HG03039 (cell line): ENCODE measurements around the gene RABEP1.

ENCODE experiments used
- ATAC-seq: cut with Tn5 transposase; IDR thresholded peaks from one replicate; pipeline ENCODE4 v1.9.1; 2021; ENCODE audit warnings: mild to moderate bottlenecking, moderate library complexity; ENCODE audit not compliant: unreplicated experiment

The RABEP1 gene

GRCh38 chr17:5269241-5269960 lies 12.7 kb upstream of the RABEP1 start:
- ATAC-seq: no peak

- no peak for ATAC-seq
Measured at GRCh38 chr17:5272322-5272721, 9.8 kb upstream of the RABEP1 start.

GRCh38 chr17:5282642-5283217 lies 646 bp downstream of the RABEP1 start:
- no peak for ATAC-seq

GRCh38 chr17:5283571-5284315 lies 1.7 kb downstream of the RABEP1 start:
- no peak for ATAC-seq

GRCh38 chr17:5284681-5285080 lies 2.6 kb downstream of the RABEP1 start:
- no peak for ATAC-seq

GRCh38 chr17:5286846-5287245 lies 4.8 kb downstream of the RABEP1 start:
- ATAC-seq: no peak

GRCh38 chr17:5291683-5292350 lies 9.7 kb downstream of the RABEP1 start:
- no peak for ATAC-seq

- ATAC-seq: no peak
Measured at GRCh38 chr17:5297245-5297644, 15.2 kb downstream of the RABEP1 start.

- no peak for ATAC-seq
Measured at GRCh38 chr17:5299383-5299782, 17.3 kb downstream of the RABEP1 start.

GRCh38 chr17:5304636-5305035 lies 22.6 kb downstream of the RABEP1 start:
- no peak for ATAC-seq

- ATAC-seq: no peak
Measured at GRCh38 chr17:5309851-5310250, 27.8 kb downstream of the RABEP1 start.

- no peak for ATAC-seq
Measured at GRCh38 chr17:5325851-5326250, 43.8 kb downstream of the RABEP1 start.

GRCh38 chr17:5329784-5330557 lies 47.9 kb downstream of the RABEP1 start:
- no peak for ATAC-seq

- ATAC-seq: no peak
Measured at GRCh38 chr17:5330981-5331380, 48.9 kb downstream of the RABEP1 start.

- no peak for ATAC-seq
Measured at GRCh38 chr17:5331506-5331905, 49.4 kb downstream of the RABEP1 start.

GRCh38 chr17:5344914-5345313 lies 62.8 kb downstream of the RABEP1 start:
- no peak for ATAC-seq

GRCh38 chr17:5352681-5353289 lies 70.7 kb downstream of the RABEP1 start:
- no peak for ATAC-seq

GRCh38 chr17:5354310-5354709 lies 72.2 kb downstream of the RABEP1 start:
- ATAC-seq: no peak

- no peak for ATAC-seq
Measured at GRCh38 chr17:5354886-5355415, 72.9 kb downstream of the RABEP1 start.
